C4-2B (cell line): ENCODE data around the gene SYNE4.

Experiments used
- H3K27ac ChIP-seq: fragments of 450-650 bp; 2 replicates; pipeline ENCODE4 v1.5.1; 2017
- ZFX ChIP-seq: fragments of 450-650 bp; IDR thresholded peaks from 2 replicates; pipeline ENCODE4 v1.6.1; 2017
- TF ChIP-seq, protein P1 (sequence below): fragments of 450-650 bp; conservative IDR thresholded peaks from 2 replicates; pipeline ENCODE4 v1.5.1; 2017; ENCODE audit warnings: mild to moderate bottlenecking

SYNE4 gene

DNA sequence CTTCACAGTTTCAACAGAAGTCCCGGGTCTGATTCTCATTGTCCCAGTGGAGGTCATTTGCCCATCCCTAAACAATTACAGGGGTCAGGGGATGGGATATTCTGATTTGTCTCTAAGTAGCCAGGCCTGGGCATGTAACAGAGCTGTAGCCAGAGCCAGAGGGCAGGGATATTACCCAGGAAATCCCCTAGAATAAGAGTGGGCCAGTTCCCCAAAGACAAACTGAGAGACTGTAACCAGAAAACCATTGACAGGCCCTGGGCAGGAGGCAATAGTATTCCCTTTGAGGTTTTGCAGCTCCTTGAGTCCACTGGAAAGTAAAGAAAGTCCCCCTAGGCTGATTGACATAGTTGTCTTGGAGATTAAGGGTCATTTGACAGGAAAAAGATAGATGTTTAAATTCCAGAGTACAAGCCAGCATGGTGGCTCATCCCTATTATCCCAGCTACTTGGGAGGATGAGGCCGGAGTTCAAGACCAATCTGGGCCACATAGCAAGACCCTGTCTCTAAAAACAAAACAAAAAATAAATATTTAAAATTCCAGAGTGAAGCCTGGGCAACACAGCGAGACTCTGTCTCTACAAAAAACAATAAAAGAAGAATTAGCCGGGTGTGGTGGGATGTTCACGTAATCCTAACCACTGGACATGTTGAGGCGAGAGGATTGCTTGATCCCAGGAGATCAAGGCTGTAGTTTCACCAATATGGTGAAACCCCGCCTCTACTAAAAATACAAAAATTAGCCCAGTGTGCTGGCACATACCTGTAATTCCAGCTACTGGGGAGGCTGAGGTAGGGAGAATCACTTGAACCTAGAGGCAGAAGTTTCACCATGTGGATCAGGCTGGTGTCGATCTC is 15.5 kb downstream of the SYNE4 start:
- no peak overlapping the region for H3K27ac ChIP-seq
- no peak for TF ChIP-seq ZFX
- TF ChIP-seq, protein P1, sequence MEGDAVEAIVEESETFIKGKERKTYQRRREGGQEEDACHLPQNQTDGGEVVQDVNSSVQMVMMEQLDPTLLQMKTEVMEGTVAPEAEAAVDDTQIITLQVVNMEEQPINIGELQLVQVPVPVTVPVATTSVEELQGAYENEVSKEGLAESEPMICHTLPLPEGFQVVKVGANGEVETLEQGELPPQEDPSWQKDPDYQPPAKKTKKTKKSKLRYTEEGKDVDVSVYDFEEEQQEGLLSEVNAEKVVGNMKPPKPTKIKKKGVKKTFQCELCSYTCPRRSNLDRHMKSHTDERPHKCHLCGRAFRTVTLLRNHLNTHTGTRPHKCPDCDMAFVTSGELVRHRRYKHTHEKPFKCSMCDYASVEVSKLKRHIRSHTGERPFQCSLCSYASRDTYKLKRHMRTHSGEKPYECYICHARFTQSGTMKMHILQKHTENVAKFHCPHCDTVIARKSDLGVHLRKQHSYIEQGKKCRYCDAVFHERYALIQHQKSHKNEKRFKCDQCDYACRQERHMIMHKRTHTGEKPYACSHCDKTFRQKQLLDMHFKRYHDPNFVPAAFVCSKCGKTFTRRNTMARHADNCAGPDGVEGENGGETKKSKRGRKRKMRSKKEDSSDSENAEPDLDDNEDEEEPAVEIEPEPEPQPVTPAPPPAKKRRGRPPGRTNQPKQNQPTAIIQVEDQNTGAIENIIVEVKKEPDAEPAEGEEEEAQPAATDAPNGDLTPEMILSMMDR = no peak

DNA sequence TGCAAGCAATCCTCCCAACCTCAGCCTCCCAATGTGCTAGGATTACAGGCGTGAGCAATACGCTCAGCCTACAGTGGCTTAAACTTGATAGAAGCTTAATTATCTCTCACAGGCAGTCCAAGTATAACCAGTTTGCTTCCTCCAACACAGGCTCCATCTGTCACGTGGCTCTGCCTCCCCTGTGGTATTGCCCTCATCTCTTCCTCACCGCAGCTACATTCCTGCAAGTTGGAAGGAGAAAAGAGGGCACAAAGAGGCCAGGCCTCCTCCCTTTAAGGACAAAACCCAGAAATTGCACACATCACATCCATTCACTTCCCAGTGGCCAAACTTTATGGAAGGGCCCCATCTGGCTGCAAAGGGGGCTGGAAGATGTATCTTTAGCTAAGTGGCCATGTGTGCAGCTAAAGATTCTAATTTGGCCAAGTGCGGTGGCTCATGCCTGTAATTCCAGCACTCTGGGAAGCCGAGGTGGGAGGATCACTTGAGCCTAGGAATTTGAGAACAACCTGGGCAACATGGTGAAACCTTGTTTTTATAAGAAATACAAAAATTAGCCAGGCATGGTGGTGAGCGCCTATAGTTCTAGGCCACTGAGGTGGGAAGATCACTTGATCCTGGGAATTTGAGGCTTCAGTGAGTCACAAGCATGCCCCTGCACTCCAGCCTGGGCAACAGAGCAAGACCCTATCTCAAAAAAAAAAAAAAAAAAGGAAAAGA is 16.7 kb downstream of the SYNE4 start:
- TF ChIP-seq, protein P1 = no peak
- TF ChIP-seq ZFX = no peak
- H3K27ac ChIP-seq = no peak overlapping the region

DNA sequence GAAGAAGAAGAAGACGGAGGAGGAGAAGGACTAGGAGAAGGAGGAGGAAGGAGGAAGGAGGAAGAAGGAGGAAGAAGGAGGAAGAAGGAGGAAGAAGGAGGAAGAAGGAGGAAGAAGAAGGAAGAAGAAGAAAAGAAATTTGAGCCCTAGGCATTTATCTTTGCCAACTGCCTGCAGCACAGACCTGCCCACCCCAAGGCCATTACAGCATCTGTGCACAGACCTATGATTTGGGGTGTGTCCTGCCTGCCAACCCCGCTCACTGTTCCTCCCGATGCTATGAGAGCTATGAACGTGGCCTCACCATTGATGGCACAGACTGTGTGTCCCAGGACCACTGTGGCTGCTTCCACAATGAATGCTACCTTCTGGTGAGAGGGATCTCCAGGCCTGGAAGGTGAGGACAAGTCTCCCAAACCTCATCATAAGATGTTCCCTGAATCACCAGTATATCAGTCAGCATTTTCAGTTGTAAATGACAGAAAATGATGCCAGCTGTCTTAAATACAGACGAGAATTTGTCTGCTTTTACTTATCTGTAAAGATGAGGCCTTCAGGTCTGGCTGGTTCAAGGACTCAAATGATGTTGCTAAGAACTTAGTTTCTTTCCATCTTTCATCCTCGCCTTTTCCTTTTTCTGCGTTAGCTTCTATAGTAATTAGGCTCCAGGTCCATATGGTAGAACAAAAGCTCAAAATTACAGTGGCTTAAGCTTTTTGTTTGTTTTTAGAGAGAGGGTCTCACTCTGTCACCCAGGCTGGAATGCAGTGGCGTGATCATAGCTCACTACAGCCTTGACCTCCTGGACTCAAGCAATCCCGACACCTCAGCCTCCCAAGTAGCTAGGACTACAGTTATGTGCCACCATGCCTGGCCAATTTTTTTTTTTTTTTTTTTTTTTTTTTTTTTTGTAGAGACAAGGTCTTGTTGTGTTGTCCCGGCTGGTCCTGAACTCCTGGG is 17.6 kb downstream of the SYNE4 start:
- H3K27ac ChIP-seq = no peak overlapping the region
- no peak for TF ChIP-seq ZFX
- TF ChIP-seq, protein P1 = no peak

DNA sequence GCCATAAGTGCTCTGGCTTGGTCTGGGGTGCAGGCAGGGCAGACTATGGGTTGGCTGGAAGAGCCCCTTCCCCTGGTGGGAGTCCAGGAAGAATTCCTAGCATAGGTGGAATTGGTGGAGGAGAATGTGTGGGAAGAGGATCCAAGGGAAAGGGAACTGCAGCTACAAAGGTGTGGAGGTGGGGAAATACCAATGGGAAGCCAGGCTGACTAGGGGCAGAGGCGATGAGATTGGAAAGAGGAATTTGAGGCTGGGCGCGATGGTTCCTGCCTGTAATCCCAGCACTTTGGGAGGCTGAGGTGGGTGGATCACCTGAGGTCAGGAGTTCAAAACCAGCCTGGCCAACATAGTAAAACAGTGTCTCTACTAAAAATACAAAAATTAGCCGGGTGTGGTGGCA is 18.5 kb downstream of the SYNE4 start:
- TF ChIP-seq ZFX = no peak
- TF ChIP-seq, protein P1 = no peak
- H3K27ac ChIP-seq = no peak overlapping the region

DNA sequence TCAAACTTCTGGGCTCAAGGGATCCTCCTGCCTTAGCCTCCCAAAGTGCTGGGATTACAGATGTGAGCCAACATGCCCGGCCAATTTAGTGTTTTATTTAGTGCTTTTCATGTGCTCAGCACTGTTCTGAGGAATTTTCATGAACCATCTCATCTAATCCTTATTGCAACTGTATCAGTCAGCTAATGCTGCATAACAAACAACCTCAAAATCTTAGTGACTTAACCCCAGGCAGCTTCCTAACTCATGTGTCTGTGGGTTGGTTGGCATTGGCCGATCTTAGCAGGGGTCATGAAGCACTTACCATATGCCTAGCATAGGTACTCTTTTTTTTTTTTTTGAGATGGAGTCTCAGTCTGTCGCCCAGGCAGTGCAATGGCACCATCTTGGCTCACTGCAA is 19.8 kb downstream of the SYNE4 start:
- TF ChIP-seq ZFX = no peak
- TF ChIP-seq, protein P1 = no peak
- H3K27ac ChIP-seq = no peak overlapping the region

DNA sequence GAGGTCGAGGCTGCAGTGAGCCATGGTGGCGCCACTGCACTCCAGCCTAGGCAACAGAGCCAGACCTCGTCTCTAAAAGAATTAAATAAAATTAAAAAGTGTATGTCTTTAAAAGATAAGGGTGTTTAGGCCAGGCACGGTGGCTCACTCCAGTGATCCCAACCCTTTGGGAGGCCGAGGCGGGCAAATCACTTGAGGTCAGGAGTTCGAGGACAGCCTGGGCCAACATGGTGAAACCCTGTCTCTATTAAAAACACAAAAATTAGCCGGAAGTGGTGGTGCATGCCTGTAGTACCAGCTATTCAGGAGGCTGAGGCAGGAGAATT is 21.1 kb downstream of the SYNE4 start:
- TF ChIP-seq, protein P1 = no peak
- TF ChIP-seq ZFX = no peak
- no peak overlapping the region for H3K27ac ChIP-seq
